HL-60 (cell line): ENCODE data around the gene PSMD2.

Experiments used
- GABPA ChIP-seq: IDR thresholded peaks from 2 replicates; pipeline ENCODE4 v1.6.1; 2012; ENCODE audit warnings: low read depth
- POLR2AphosphoS5 ChIP-seq: IDR thresholded peaks from 2 replicates; pipeline ENCODE4 v1.6.1; 2012; ENCODE audit warnings: low read depth
- REST ChIP-seq: IDR thresholded peaks from 2 replicates; pipeline ENCODE4 v1.6.1; 2012; ENCODE audit warnings: low read depth; ENCODE audit not compliant: insufficient replicate concordance
- SPI1 ChIP-seq: IDR thresholded peaks from 2 replicates; pipeline ENCODE4 v1.6.1; 2012; ENCODE audit warnings: low read depth, mild to moderate bottlenecking, borderline replicate concordance
- TF ChIP-seq, protein P1 (sequence below): IDR thresholded peaks from one replicate; pipeline ENCODE4 v1.5.1; 2011; ENCODE audit warnings: low read length, control low read depth, inconsistent platforms; ENCODE audit not compliant: insufficient read depth

GRCh38 chr3:184350618-184351017 is 51.6 kb downstream of the PSMD2 start:
- TF ChIP-seq POLR2AphosphoS5, result no peak
- TF ChIP-seq, protein P1, sequence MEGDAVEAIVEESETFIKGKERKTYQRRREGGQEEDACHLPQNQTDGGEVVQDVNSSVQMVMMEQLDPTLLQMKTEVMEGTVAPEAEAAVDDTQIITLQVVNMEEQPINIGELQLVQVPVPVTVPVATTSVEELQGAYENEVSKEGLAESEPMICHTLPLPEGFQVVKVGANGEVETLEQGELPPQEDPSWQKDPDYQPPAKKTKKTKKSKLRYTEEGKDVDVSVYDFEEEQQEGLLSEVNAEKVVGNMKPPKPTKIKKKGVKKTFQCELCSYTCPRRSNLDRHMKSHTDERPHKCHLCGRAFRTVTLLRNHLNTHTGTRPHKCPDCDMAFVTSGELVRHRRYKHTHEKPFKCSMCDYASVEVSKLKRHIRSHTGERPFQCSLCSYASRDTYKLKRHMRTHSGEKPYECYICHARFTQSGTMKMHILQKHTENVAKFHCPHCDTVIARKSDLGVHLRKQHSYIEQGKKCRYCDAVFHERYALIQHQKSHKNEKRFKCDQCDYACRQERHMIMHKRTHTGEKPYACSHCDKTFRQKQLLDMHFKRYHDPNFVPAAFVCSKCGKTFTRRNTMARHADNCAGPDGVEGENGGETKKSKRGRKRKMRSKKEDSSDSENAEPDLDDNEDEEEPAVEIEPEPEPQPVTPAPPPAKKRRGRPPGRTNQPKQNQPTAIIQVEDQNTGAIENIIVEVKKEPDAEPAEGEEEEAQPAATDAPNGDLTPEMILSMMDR, result no peak
- no peak for TF ChIP-seq REST
- TF ChIP-seq GABPA, result no peak
- TF ChIP-seq SPI1, result no peak
